Osteoblast (primary cell): Measurements from ENCODE around the gene USP6NL. TPM values are rescaled to one million over a fixed set of nuclear protein-coding genes. Genes with fewer than 3 reads are reported as not detected.

Source experiments
- DNase-seq: peaks from one replicate; pipeline ENCODE4 v3.0.0; 2011; ENCODE audit warnings: low spot score, mixed read lengths; ENCODE audit not compliant: insufficient read length; ENCODE audit errors: missing footprints
- H2AFZ ChIP-seq: 2 replicates; pipeline ENCODE4 v1.6.0; 2011; ENCODE audit warnings: mild to moderate bottlenecking, low read length
- H3K27ac ChIP-seq: 2 replicates; pipeline ENCODE4 v1.5.1; 2011; ENCODE audit warnings: mild to moderate bottlenecking, low read depth, low read length, moderate library complexity
- H3K27me3 ChIP-seq: 2 replicates; pipeline ENCODE4 v1.6.0; 2012; ENCODE audit warnings: mild to moderate bottlenecking, control low read depth, inconsistent platforms, low read length, moderate library complexity; ENCODE audit not compliant: insufficient read depth
- H3K36me3 ChIP-seq: 2 replicates; pipeline ENCODE4 v1.5.1; 2011; ENCODE audit warnings: mild to moderate bottlenecking, low read length, control low read depth, moderate library complexity; ENCODE audit not compliant: insufficient read depth
- H3K4me1 ChIP-seq: 2 replicates; pipeline ENCODE4 v1.5.1; 2011; ENCODE audit warnings: mild to moderate bottlenecking, low read length, control low read depth, moderate library complexity; ENCODE audit not compliant: insufficient read depth
- H3K4me2 ChIP-seq: 2 replicates; pipeline ENCODE4 v1.6.0; 2011; ENCODE audit warnings: mild to moderate bottlenecking, low read length; ENCODE audit not compliant: insufficient read depth
- H3K4me3 ChIP-seq: fragments of 200-600 bp; sonication (generic); 3 replicates; pipeline ENCODE4 v1.5.1; 2012; ENCODE audit warnings: mild to moderate bottlenecking, low read length, inconsistent platforms; ENCODE audit not compliant: insufficient read depth
- H3K79me2 ChIP-seq: 2 replicates; pipeline ENCODE4 v1.6.0; 2012; ENCODE audit warnings: mild to moderate bottlenecking, low read length, control low read depth, inconsistent platforms; ENCODE audit not compliant: insufficient read depth
- H3K9me3 ChIP-seq: 2 replicates; pipeline ENCODE4 v1.5.1; 2011; ENCODE audit warnings: low read depth, low read length, control low read depth
- H4K20me1 ChIP-seq: 2 replicates; pipeline ENCODE4 v1.6.0; 2012; ENCODE audit warnings: mild to moderate bottlenecking, low read length, control low read depth; ENCODE audit not compliant: insufficient read depth
- CTCF ChIP-seq: IDR thresholded peaks from 2 replicates; pipeline ENCODE4 v1.5.1; 2011; ENCODE audit warnings: mild to moderate bottlenecking, low read depth, low read length, moderate library complexity; ENCODE audit errors: extremely low read depth
- total RNA-seq: library from RNA; depleted of rRNA; stranded (reverse); fragments of >200 nt; gene quantifications from 2 replicates; pipeline ENCODE4 v1.2.3, GENCODE V29; 2012

The USP6NL gene
- total RNA-seq, 1 donor, result 13.8 TPM

- no peak overlapping the region for H2AFZ ChIP-seq
- H3K4me3 ChIP-seq, result no peak overlapping the region
- H3K4me2 ChIP-seq, result no peak overlapping the region
- H3K79me2 ChIP-seq, result peaks cover 29% of the 10 kb centered on the region
- DNase-seq, result no peak
- H4K20me1 ChIP-seq, result peaks cover 8% of the 10 kb centered on the region
- no peaks in the 10 kb centered on the region for H3K4me1 ChIP-seq
- no peak for TF ChIP-seq CTCF
- H3K27ac ChIP-seq, result no peak overlapping the region
- H3K36me3 ChIP-seq, result no peaks in the 10 kb centered on the region
- H3K9me3 ChIP-seq, result no peaks in the 10 kb centered on the region
- no peaks in the 10 kb centered on the region for H3K27me3 ChIP-seq
Observed at GRCh38 chr10:11570751-11571150, 40.7 kb downstream of the USP6NL start.

DNA sequence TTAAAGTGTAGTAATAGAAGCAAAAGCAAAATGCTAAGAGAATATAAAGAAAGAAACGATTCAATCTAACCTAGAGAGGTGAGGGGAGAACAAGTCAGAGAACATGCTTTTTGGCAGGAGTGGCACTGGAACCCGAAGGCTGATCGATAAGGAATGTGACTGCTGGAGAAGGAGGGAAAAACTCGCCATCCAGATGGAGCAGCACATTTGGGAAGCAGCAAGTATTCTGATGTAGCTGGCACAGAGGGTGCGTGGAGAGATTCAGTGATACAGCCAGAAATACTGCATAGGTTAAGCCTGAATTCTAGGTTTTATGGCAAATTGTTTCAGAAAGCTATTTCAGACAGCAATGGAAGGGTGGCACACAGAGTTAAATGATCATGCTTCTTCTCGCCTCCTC lies 42.0 kb downstream of the USP6NL start:
- H4K20me1 ChIP-seq, result peaks cover 8% of the 10 kb centered on the region
- TF ChIP-seq CTCF, result no peak
- peaks cover 24% of the 10 kb centered on the region for H3K79me2 ChIP-seq

GRCh38 chr10:11568578-11568977 lies 42.9 kb downstream of the USP6NL start:
- peaks cover 24% of the 10 kb centered on the region for H3K79me2 ChIP-seq
- H3K4me1 ChIP-seq, result no peaks in the 10 kb centered on the region
- no peak for DNase-seq
- TF ChIP-seq CTCF, result no peak
- H3K27me3 ChIP-seq, result no peaks in the 10 kb centered on the region
- H3K27ac ChIP-seq, result no peak overlapping the region
- H3K4me3 ChIP-seq, result no peak overlapping the region
- H2AFZ ChIP-seq, result no peak overlapping the region
- no peaks in the 10 kb centered on the region for H3K36me3 ChIP-seq
- H4K20me1 ChIP-seq, result peaks cover 8% of the 10 kb centered on the region
- no peaks in the 10 kb centered on the region for H3K9me3 ChIP-seq
- no peak overlapping the region for H3K4me2 ChIP-seq

More for the DNA sequence above, 42.0 kb downstream of the USP6NL start:
- Histone ChIP-seq H3K4me1 (no peaks in the 10 kb centered on the region), H3K36me3 (no peaks in the 10 kb centered on the region), H3K4me2 (no peak overlapping the region), H3K27me3 (no peaks in the 10 kb centered on the region), H3K27ac (no peak overlapping the region), H3K9me3 (no peaks in the 10 kb centered on the region), H2AFZ (no peak overlapping the region), H3K4me3 (no peak overlapping the region)
- DNase-seq, result no peak

DNA sequence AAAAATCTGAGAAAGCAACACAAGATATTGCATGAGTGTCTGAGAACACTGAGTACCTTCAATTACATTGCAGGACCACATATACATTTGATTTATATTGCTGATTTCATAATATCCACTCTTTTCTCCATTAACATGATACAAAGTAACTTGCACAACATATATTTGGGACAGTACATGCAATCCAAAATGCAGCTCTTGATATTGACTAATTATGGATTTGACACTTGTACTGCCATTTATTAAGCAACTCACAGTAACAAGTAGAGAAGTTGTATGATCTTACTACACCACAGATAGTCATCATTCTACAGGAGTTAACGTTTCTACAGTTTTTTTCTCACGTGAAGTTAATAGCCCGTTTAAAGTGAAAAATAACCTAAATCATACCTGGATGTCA lies 46.7 kb downstream of the USP6NL start:
- Histone ChIP-seq H4K20me1 (peaks cover 11% of the 10 kb centered on the region), H3K9me3 (no peaks in the 10 kb centered on the region), H3K4me3 (no peak overlapping the region), H3K4me2 (no peak overlapping the region), H3K4me1 (no peaks in the 10 kb centered on the region), H3K36me3 (no peaks in the 10 kb centered on the region), H3K27me3 (no peaks in the 10 kb centered on the region), H3K27ac (no peak overlapping the region), H2AFZ (no peak overlapping the region), H3K79me2 (peaks cover 26% of the 10 kb centered on the region)
- no peak for TF ChIP-seq CTCF
- no peak for DNase-seq
